Neural cell (in vitro differentiated cells): Measurements from ENCODE around the gene ICE1. TPM values are rescaled to one million over a fixed set of nuclear protein-coding genes. Genes with fewer than 3 reads are reported as not detected.

Source experiments
- H2AFZ ChIP-seq: fragments of 200-600, 300-800 bp; sonication (generic), shearing (Covaris generic); 2 replicates; pipeline ENCODE4 v1.6.0; 2014; ENCODE audit warnings: low read depth, mild to moderate bottlenecking, antibody characterized with exemption, low read length, moderate library complexity
- H3F3A ChIP-seq: fragments of 200-600 bp; shearing (Covaris generic); 2 replicates; pipeline ENCODE4 v1.6.1; 2016; ENCODE audit warnings: mild to moderate bottlenecking, moderate library complexity, mixed read lengths, antibody characterized with exemption, low read length; ENCODE audit not compliant: insufficient read depth, poor library complexity, severe bottlenecking
- H3K27ac ChIP-seq: fragments of 200-600, 300-800 bp; sonication (generic), shearing (Covaris generic); 2 replicates; pipeline ENCODE4 v1.5.1; 2014; ENCODE audit warnings: mild to moderate bottlenecking, low read length, moderate library complexity
- H3K27me3 ChIP-seq: fragments of 300-800, 200-600 bp; sonication (generic), shearing (Covaris generic); 2 replicates; pipeline ENCODE4 v1.6.0; 2014; ENCODE audit warnings: mild to moderate bottlenecking, low read depth, low read length, moderate library complexity; ENCODE audit not compliant: insufficient read depth
- H3K36me3 ChIP-seq: fragments of 300-800, 200-600 bp; sonication (generic), shearing (Covaris generic); 2 replicates; pipeline ENCODE4 v1.5.1; 2014; ENCODE audit warnings: mild to moderate bottlenecking, antibody characterized with exemption, low read length, moderate library complexity; ENCODE audit not compliant: insufficient read depth
- H3K4me2 ChIP-seq: fragments of 300-800, 200-600 bp; sonication (generic), shearing (Covaris generic); 2 replicates; pipeline ENCODE4 v1.6.0; 2014; ENCODE audit warnings: mild to moderate bottlenecking, low read length
- H3K4me3 ChIP-seq: fragments of 300-800, 200-600 bp; sonication (generic), shearing (Covaris generic); 2 replicates; pipeline ENCODE4 v1.5.1; 2014; ENCODE audit warnings: mild to moderate bottlenecking, low read length, moderate library complexity
- H3K79me2 ChIP-seq: fragments of 200-600 bp; shearing (Covaris generic); replicated peaks from 2 replicates; pipeline ENCODE4 v1.6.0; 2014; ENCODE audit warnings: mild to moderate bottlenecking, low read length, moderate library complexity; ENCODE audit not compliant: insufficient read depth
- H3K9ac ChIP-seq: fragments of 300-800, 200-600 bp; sonication (generic), shearing (Covaris generic); 2 replicates; pipeline ENCODE4 v1.6.1; 2016; ENCODE audit warnings: mild to moderate bottlenecking, low read length, mixed read lengths
- H3K9me2 ChIP-seq: fragments of 200-600 bp; shearing (Covaris generic); 2 replicates; pipeline ENCODE4 v1.6.1; 2016; ENCODE audit warnings: mild to moderate bottlenecking, low read length, mixed read lengths; ENCODE audit not compliant: insufficient read depth
- H3K9me3 ChIP-seq: fragments of 200-600, 300-800 bp; sonication (generic), shearing (Covaris generic); 2 replicates; pipeline ENCODE4 v1.6.1; 2016; ENCODE audit warnings: mild to moderate bottlenecking, mixed run types, low read length, moderate library complexity, mixed read lengths
- H4K20me1 ChIP-seq: fragments of 200-600 bp; shearing (Covaris generic); 2 replicates; pipeline ENCODE4 v1.6.1; 2016; ENCODE audit warnings: mild to moderate bottlenecking, mixed run types; ENCODE audit not compliant: insufficient read depth
- EP300 ChIP-seq: fragments of 450-650 bp; conservative IDR thresholded peaks from 2 replicates; pipeline ENCODE4 v1.6.1; 2014; ENCODE audit warnings: antibody characterized with exemption, mild to moderate bottlenecking, moderate library complexity; ENCODE audit not compliant: poor library complexity, severe bottlenecking
- EZH2 ChIP-seq: fragments of 200-600, 300-800 bp; shearing (Covaris generic), sonication (generic); IDR thresholded peaks from 2 replicates; pipeline ENCODE4 v1.6.1; 2014; ENCODE audit warnings: antibody characterized with exemption, low read length, borderline replicate concordance, mild to moderate bottlenecking; ENCODE audit not compliant: insufficient read depth, poor library complexity, severe bottlenecking
- MXI1 ChIP-seq: fragments of 450-650 bp; conservative IDR thresholded peaks from 2 replicates; pipeline ENCODE4 v1.6.1; 2014; ENCODE audit warnings: antibody characterized with exemption, mild to moderate bottlenecking; ENCODE audit not compliant: poor library complexity, severe bottlenecking
- POLR2AphosphoS5 ChIP-seq: IDR thresholded peaks from 2 replicates; pipeline ENCODE4 v1.6.1; 2012
- RAD21 ChIP-seq: fragments of 450-650 bp; conservative IDR thresholded peaks from 2 replicates; pipeline ENCODE4 v1.6.1; 2014; ENCODE audit warnings: antibody characterized with exemption, mild to moderate bottlenecking, moderate library complexity
- SMC3 ChIP-seq: fragments of 450-650 bp; conservative IDR thresholded peaks from 2 replicates; pipeline ENCODE4 v1.6.1; 2014; ENCODE audit warnings: antibody characterized with exemption, mild to moderate bottlenecking, moderate library complexity; ENCODE audit not compliant: poor library complexity
- TAF1 ChIP-seq: IDR thresholded peaks from 2 replicates; pipeline ENCODE4 v1.6.1; 2012; ENCODE audit warnings: low read depth
- polyA plus RNA-seq: library from polyadenylated mRNA; depleted of rRNA; stranded (reverse); fragments of >200 nt; gene quantifications from 2 replicates; pipeline ENCODE4 v1.2.3, GENCODE V29; 2014
- TF ChIP-seq, protein P1 (sequence below): fragments of 450-650 bp; IDR thresholded peaks from 2 replicates; pipeline ENCODE4 v1.5.1; 2014; ENCODE audit warnings: antibody characterized with exemption, mild to moderate bottlenecking, moderate library complexity; ENCODE audit not compliant: poor library complexity, severe bottlenecking
- TF ChIP-seq, protein P2 (sequence below): IDR thresholded peaks from 2 replicates; pipeline ENCODE4 v1.6.1; 2012; ENCODE audit warnings: borderline replicate concordance

Gene ICE1
- polyA plus RNA-seq, 1 donor from 2014 or later, result 22.1 TPM

DNA sequence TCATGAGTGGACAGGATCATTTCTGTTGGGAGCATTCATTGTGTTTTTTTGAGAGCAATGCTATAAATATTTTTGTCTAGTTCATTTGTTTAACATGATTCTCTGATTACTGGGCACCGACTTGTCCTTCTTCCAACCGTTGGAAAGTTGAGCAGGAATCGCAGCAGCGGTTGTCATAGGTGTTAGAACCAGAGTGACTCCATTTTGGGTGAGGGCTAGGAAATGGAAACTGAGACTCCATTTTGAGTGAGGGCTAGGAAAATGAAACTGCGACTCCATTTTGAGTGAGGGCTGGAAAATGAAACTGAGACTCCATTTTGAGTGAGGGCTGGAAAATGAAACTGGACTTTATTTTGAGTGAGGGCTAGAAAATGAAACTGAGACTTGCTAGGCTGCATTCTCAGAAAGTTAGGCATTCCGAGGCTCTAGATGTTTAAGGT lies 100.6 kb downstream of the ICE1 start:
- Histone ChIP-seq H2AFZ (no peak overlapping the region), H3K27ac (no peak overlapping the region)

DNA sequence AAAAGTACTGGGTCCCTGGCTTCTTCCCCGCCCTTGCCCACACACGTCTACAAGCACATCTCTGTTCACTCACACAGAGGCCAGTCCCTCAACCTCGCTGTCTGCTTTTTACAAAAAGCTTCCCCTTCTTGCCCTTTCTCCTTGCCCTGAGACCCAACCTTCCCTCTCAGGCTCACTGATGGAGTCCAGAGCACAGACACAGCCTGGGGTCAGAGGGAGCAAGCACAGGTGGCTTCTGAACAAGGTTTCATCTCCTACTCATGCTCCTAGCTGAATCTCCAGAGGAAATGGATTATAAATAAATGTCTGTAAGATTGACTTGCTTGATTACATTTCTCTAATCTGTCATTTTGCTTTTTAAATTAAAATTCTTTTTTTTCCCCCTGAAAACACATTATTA lies 101.8 kb downstream of the ICE1 start:
- H3K9ac ChIP-seq, result no peak overlapping the region
- H2AFZ ChIP-seq, result no peak overlapping the region
- H3K27ac ChIP-seq, result no peak overlapping the region
- H3K4me3 ChIP-seq, result no peak overlapping the region
- H3F3A ChIP-seq, result no peaks in the 10 kb centered on the region
- TF ChIP-seq, protein P1, sequence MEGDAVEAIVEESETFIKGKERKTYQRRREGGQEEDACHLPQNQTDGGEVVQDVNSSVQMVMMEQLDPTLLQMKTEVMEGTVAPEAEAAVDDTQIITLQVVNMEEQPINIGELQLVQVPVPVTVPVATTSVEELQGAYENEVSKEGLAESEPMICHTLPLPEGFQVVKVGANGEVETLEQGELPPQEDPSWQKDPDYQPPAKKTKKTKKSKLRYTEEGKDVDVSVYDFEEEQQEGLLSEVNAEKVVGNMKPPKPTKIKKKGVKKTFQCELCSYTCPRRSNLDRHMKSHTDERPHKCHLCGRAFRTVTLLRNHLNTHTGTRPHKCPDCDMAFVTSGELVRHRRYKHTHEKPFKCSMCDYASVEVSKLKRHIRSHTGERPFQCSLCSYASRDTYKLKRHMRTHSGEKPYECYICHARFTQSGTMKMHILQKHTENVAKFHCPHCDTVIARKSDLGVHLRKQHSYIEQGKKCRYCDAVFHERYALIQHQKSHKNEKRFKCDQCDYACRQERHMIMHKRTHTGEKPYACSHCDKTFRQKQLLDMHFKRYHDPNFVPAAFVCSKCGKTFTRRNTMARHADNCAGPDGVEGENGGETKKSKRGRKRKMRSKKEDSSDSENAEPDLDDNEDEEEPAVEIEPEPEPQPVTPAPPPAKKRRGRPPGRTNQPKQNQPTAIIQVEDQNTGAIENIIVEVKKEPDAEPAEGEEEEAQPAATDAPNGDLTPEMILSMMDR, result no peak
- TF ChIP-seq EZH2 (no peak), EP300 (no peak), RAD21 (no peak), POLR2AphosphoS5 (no peak), MXI1 (no peak), TAF1 (no peak), SMC3 (no peak)
- TF ChIP-seq, protein P2, sequence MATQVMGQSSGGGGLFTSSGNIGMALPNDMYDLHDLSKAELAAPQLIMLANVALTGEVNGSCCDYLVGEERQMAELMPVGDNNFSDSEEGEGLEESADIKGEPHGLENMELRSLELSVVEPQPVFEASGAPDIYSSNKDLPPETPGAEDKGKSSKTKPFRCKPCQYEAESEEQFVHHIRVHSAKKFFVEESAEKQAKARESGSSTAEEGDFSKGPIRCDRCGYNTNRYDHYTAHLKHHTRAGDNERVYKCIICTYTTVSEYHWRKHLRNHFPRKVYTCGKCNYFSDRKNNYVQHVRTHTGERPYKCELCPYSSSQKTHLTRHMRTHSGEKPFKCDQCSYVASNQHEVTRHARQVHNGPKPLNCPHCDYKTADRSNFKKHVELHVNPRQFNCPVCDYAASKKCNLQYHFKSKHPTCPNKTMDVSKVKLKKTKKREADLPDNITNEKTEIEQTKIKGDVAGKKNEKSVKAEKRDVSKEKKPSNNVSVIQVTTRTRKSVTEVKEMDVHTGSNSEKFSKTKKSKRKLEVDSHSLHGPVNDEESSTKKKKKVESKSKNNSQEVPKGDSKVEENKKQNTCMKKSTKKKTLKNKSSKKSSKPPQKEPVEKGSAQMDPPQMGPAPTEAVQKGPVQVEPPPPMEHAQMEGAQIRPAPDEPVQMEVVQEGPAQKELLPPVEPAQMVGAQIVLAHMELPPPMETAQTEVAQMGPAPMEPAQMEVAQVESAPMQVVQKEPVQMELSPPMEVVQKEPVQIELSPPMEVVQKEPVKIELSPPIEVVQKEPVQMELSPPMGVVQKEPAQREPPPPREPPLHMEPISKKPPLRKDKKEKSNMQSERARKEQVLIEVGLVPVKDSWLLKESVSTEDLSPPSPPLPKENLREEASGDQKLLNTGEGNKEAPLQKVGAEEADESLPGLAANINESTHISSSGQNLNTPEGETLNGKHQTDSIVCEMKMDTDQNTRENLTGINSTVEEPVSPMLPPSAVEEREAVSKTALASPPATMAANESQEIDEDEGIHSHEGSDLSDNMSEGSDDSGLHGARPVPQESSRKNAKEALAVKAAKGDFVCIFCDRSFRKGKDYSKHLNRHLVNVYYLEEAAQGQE, result no peak
- H3K27me3 ChIP-seq, result no peaks in the 10 kb centered on the region
- no peaks in the 10 kb centered on the region for H3K9me2 ChIP-seq
- no peak overlapping the region for H3K4me2 ChIP-seq
- no peaks in the 10 kb centered on the region for H3K79me2 ChIP-seq
- no peaks in the 10 kb centered on the region for H3K36me3 ChIP-seq
- no peaks in the 10 kb centered on the region for H3K9me3 ChIP-seq
- no peaks in the 10 kb centered on the region for H4K20me1 ChIP-seq

More for the DNA sequence above, 100.6 kb downstream of the ICE1 start:
- Histone ChIP-seq H3F3A (no peaks in the 10 kb centered on the region), H3K79me2 (no peaks in the 10 kb centered on the region), H3K27me3 (no peaks in the 10 kb centered on the region), H3K36me3 (no peaks in the 10 kb centered on the region), H3K9me3 (no peaks in the 10 kb centered on the region), H3K9me2 (no peaks in the 10 kb centered on the region), H3K4me2 (no peak overlapping the region), H3K4me3 (no peak overlapping the region), H4K20me1 (no peaks in the 10 kb centered on the region), H3K9ac (no peak overlapping the region)
- TF ChIP-seq, protein P1, result no peak
- TF ChIP-seq EZH2 (no peak), TAF1 (no peak), MXI1 (no peak), SMC3 (no peak), POLR2AphosphoS5 (no peak), EP300 (no peak), RAD21 (no peak)
- TF ChIP-seq, protein P2, result no peak
